Measurements from ENCODE around the gene ELMO1.

The ELMO1 gene

DNA sequence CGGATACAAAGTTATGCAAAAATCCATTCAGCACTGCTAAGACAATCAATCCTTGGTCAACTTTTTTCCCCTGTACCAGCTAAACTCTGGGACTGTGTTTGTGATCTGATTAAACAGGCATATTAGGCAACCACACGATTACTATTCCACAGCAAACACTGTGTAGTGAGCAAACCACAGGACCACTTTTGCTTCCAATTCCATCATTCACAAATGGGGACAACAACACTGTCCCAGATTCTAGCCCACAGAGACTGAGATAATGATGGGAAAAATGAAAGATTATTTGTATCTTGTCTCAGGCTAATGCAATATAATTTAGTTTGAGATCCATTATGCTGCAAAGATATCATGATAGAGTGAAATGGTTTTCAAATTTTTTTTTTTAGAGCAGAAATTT is 560.7 kb downstream of the ELMO1 start:
- Histone ChIP-seq H3K4me3 (ENCODE audit: severe bottlenecking) (no peak overlapping the region), H3K9me3 (ENCODE audit: severe bottlenecking) (no peaks in the 10 kb centered on the region), H3K27ac (ENCODE audit: poor library complexity, severe bottlenecking) (no peak overlapping the region), H3K4me1 (ENCODE audit: insufficient read depth, poor library complexity, severe bottlenecking) (no peaks in the 10 kb centered on the region), H3K27me3 (ENCODE audit: insufficient read depth, poor library complexity, severe bottlenecking) (no peaks in the 10 kb centered on the region), H3K36me3 (ENCODE audit: low read depth) (no peaks in the 10 kb centered on the region)
- TF ChIP-seq, protein P1, sequence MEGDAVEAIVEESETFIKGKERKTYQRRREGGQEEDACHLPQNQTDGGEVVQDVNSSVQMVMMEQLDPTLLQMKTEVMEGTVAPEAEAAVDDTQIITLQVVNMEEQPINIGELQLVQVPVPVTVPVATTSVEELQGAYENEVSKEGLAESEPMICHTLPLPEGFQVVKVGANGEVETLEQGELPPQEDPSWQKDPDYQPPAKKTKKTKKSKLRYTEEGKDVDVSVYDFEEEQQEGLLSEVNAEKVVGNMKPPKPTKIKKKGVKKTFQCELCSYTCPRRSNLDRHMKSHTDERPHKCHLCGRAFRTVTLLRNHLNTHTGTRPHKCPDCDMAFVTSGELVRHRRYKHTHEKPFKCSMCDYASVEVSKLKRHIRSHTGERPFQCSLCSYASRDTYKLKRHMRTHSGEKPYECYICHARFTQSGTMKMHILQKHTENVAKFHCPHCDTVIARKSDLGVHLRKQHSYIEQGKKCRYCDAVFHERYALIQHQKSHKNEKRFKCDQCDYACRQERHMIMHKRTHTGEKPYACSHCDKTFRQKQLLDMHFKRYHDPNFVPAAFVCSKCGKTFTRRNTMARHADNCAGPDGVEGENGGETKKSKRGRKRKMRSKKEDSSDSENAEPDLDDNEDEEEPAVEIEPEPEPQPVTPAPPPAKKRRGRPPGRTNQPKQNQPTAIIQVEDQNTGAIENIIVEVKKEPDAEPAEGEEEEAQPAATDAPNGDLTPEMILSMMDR (IDR thresholded peaks at IDR 0.05; ENCODE audit: poor library complexity, severe bottlenecking): no peak
- DNase-seq (ENCODE audit: low spot score): no peak
- no peak for ATAC-seq (ENCODE audit: low read depth)

DNA sequence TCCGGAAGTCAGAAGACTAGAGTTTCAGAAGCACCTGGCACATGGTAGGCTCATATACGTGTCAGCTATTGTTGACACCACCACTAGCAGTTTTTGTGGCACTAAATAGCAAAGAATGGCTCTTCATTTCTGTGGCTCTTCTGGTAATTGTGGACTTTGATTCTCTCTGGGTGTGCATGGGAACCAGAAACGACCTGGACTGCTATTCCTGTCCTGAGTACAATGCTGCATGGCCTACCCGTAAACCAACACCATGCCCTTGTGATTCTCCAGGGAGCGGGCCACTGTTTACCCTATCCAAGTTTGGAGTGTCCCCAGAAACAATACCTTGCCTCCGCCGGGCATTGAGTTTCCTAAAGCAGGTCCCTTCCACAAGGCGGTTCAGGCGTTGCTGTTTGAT is 561.4 kb downstream of the ELMO1 start:
- Histone ChIP-seq H3K27me3 (ENCODE audit: insufficient read depth, poor library complexity, severe bottlenecking) (no peaks in the 10 kb centered on the region), H3K4me1 (ENCODE audit: insufficient read depth, poor library complexity, severe bottlenecking) (no peaks in the 10 kb centered on the region), H3K4me3 (ENCODE audit: severe bottlenecking) (no peak overlapping the region), H3K9me3 (ENCODE audit: severe bottlenecking) (no peaks in the 10 kb centered on the region), H3K27ac (ENCODE audit: poor library complexity, severe bottlenecking) (no peak overlapping the region), H3K36me3 (ENCODE audit: low read depth) (no peaks in the 10 kb centered on the region)
- no peak for DNase-seq (ENCODE audit: low spot score)
- ATAC-seq (ENCODE audit: low read depth): no peak
- TF ChIP-seq, protein P1 (IDR thresholded peaks at IDR 0.05; ENCODE audit: poor library complexity, severe bottlenecking): no peak

DNA sequence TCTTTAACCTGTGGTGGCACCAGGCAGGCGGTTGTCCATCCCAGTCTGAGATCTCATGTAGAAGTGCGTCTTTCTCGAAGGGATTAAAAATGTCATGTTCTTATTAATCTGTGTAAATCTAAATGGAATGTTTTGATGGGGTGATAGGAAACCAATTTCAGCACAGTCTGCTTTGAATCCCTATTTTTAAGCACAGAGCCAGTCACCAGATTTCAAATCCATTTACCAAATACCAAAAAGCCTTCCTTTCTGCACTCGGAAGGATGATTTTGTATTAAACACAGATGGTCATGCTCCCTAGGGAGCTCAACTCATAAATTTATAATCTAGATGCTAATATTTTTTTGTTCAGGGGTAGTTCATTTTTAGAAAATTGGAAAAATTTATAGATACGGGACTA is 563.8 kb downstream of the ELMO1 start:
- TF ChIP-seq, protein P1 (IDR thresholded peaks at IDR 0.05; ENCODE audit: poor library complexity, severe bottlenecking): no peak
- no peak overlapping the region for H3K27ac ChIP-seq (ENCODE audit: poor library complexity, severe bottlenecking)
- no peaks in the 10 kb centered on the region for H3K27me3 ChIP-seq (ENCODE audit: insufficient read depth, poor library complexity, severe bottlenecking)
- H3K4me3 ChIP-seq (ENCODE audit: severe bottlenecking): no peak overlapping the region
- no peak for ATAC-seq (ENCODE audit: low read depth)
- H3K36me3 ChIP-seq (ENCODE audit: low read depth): no peaks in the 10 kb centered on the region
- H3K9me3 ChIP-seq (ENCODE audit: severe bottlenecking): no peaks in the 10 kb centered on the region
- no peaks in the 10 kb centered on the region for H3K4me1 ChIP-seq (ENCODE audit: insufficient read depth, poor library complexity, severe bottlenecking)
- no peak for DNase-seq (ENCODE audit: low spot score)

DNA sequence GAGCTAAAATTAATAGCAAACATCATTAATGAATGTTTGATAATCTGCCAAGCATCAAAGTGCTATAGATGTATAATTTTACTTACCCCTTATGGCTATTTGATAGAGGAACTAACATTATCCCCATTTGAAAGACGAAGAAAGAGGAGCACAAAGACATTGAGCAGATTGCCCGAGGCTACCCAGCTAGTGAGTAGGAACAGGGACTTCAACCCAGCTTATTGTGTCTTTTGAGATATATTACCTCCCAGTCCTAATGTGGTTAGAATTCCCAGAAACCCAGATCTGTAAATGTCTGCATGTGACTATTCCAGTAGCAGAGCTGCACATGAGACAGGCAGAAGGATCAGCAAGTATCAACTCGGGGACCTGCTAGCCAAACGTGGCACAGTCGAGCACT is 564.3 kb downstream of the ELMO1 start:
- no peaks in the 10 kb centered on the region for H3K9me3 ChIP-seq (ENCODE audit: severe bottlenecking)
- H3K4me1 ChIP-seq (ENCODE audit: insufficient read depth, poor library complexity, severe bottlenecking): no peaks in the 10 kb centered on the region
- ATAC-seq (ENCODE audit: low read depth) (no peak), DNase-seq (ENCODE audit: low spot score) (no peak)
- no peaks in the 10 kb centered on the region for H3K36me3 ChIP-seq (ENCODE audit: low read depth)
- TF ChIP-seq, protein P1 (IDR thresholded peaks at IDR 0.05; ENCODE audit: poor library complexity, severe bottlenecking): no peak
- H3K4me3 ChIP-seq (ENCODE audit: severe bottlenecking): no peak overlapping the region
- H3K27me3 ChIP-seq (ENCODE audit: insufficient read depth, poor library complexity, severe bottlenecking): no peaks in the 10 kb centered on the region
- no peak overlapping the region for H3K27ac ChIP-seq (ENCODE audit: poor library complexity, severe bottlenecking)

DNA sequence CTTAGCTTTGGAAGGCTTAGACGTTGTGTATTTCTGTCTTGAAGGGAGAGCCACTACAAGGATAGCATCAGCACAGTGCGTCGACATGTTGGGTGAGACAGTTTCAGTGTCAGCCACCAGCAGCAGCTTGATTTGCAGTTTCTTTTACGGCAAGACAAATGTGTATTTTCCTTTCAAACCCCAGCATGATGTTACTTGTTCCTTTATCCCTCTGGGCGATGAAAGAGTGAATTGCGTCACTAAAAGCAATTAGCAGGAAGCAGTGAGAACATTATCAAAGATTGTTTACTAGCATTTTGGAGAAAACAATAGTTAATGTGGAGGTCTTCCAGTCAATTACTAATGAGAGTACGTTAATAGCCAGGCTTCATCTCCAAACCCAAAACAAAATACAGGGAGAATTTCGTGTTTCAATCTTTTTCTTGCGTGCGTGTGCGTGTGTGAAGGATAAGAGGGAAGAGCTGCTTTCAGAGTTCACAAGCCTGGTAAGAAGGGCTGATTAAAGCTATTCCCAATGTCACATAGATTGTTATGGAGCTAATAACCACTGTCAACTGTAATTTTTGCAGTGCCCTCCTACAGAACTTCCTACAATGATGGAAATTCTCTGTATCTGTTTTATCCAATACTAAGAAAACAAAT is 567.3 kb downstream of the ELMO1 start:
- TF ChIP-seq, protein P1 (IDR thresholded peaks at IDR 0.05; ENCODE audit: poor library complexity, severe bottlenecking): no peak
- Histone ChIP-seq H3K9me3 (ENCODE audit: severe bottlenecking) (no peaks in the 10 kb centered on the region), H3K4me1 (ENCODE audit: insufficient read depth, poor library complexity, severe bottlenecking) (no peaks in the 10 kb centered on the region), H3K4me3 (ENCODE audit: severe bottlenecking) (no peak overlapping the region), H3K36me3 (ENCODE audit: low read depth) (no peaks in the 10 kb centered on the region), H3K27me3 (ENCODE audit: insufficient read depth, poor library complexity, severe bottlenecking) (no peaks in the 10 kb centered on the region), H3K27ac (ENCODE audit: poor library complexity, severe bottlenecking) (no peak overlapping the region)
- ATAC-seq (ENCODE audit: low read depth) (no peak), DNase-seq (ENCODE audit: low spot score) (no peak)

Measured in RWPE2 (cell line).